Neutrophil (primary cell): ENCODE data around the gene NUDT1.
A peak's percentile ranks its signal among the peaks of the same experiment; 100 is the strongest.

Source experiments
- H3K27ac ChIP-seq: fragments of 200-600 bp; sonication (generic); 2 replicates; pipeline ENCODE4 v1.5.1; 2016; ENCODE audit warnings: mild to moderate bottlenecking, moderate library complexity
- H3K27me3 ChIP-seq: fragments of 200-600 bp; sonication (generic); 2 replicates; pipeline ENCODE4 v1.6.0; 2016; ENCODE audit warnings: mild to moderate bottlenecking
- H3K36me3 ChIP-seq: fragments of 200-600 bp; sonication (generic); 2 replicates; pipeline ENCODE4 v1.5.1; 2017
- H3K4me1 ChIP-seq, 2 experiments: fragments of 200-600 bp in 1 of 2; sonication (generic) in 1 of 2; 1 replicate in 1 of 2; 2 replicates in 1 of 2; pipeline versions ENCODE4 v1.5.1 to v1.6.1; 2013 to 2016; ENCODE audit warnings: low read depth in 1 of 2, low read length in 1 of 2, mild to moderate bottlenecking in 1 of 2, moderate library complexity in 1 of 2; ENCODE audit not compliant: control insufficient read depth in 1 of 2, insufficient read depth in 1 of 2
- H3K4me3 ChIP-seq, 2 experiments: fragments of 200-600 bp in 1 of 2; sonication (generic) in 1 of 2; 1 replicate in 1 of 2; 2 replicates in 1 of 2; pipeline ENCODE4 v1.5.1; 2013 to 2016; ENCODE audit warnings: low read depth in 1 of 2, low read length in 1 of 2, mild to moderate bottlenecking in 1 of 2, moderate library complexity in 1 of 2
- H3K9me3 ChIP-seq: fragments of 200-600 bp; sonication (generic); 2 replicates; pipeline ENCODE4 v1.5.1; 2016
- TF ChIP-seq, protein P1 (sequence below): fragments of 200-600 bp; sonication (generic); IDR thresholded peaks from 2 replicates; pipeline ENCODE4 v1.5.1; 2016; ENCODE audit warnings: antibody characterized with exemption

Gene NUDT1

GRCh38 chr7:2242541-2243429 lies 759 bp downstream of the NUDT1 start:
- Histone ChIP-seq H3K36me3 (peaks cover 15% of the 10 kb centered on the region), H3K9me3 (no peaks in the 10 kb centered on the region), H3K27me3 (no peaks in the 10 kb centered on the region), H3K27ac (peak overlapping the region; percentile 63), H3K4me1 (peaks cover 24 to 25% of the 10 kb centered on the region in 2 experiments), H3K4me3 (peak overlapping the region; percentile 82 to 91)
- TF ChIP-seq, protein P1, sequence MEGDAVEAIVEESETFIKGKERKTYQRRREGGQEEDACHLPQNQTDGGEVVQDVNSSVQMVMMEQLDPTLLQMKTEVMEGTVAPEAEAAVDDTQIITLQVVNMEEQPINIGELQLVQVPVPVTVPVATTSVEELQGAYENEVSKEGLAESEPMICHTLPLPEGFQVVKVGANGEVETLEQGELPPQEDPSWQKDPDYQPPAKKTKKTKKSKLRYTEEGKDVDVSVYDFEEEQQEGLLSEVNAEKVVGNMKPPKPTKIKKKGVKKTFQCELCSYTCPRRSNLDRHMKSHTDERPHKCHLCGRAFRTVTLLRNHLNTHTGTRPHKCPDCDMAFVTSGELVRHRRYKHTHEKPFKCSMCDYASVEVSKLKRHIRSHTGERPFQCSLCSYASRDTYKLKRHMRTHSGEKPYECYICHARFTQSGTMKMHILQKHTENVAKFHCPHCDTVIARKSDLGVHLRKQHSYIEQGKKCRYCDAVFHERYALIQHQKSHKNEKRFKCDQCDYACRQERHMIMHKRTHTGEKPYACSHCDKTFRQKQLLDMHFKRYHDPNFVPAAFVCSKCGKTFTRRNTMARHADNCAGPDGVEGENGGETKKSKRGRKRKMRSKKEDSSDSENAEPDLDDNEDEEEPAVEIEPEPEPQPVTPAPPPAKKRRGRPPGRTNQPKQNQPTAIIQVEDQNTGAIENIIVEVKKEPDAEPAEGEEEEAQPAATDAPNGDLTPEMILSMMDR = no peak

DNA sequence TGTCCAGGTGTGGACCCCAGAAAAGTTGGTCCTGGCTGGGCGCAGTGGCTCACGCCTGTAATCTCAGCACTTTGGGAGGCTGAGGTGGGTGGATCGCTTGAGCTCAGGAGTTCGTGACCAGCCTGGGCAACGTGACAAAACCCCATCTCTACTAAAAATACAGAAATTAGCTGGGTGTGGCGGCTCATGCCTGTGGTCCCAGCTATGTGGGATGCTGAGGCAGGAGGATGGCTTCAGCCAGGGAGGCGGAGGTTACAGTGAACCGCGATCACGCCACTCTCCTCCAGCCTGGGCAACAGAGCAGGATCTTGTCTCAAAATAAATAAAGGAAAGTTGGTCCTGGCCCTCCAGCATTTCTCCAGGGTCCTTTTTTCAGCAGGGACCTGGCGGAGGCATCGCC lies 1.4 kb downstream of the NUDT1 start:
- no peak overlapping the region for H3K27ac ChIP-seq
- peaks cover 8% of the 10 kb centered on the region for H3K36me3 ChIP-seq
- peaks cover 24 to 25% of the 10 kb centered on the region in 2 experiments for H3K4me1 ChIP-seq
- H3K9me3 ChIP-seq = no peaks in the 10 kb centered on the region
- TF ChIP-seq, protein P1 = no peak
- H3K4me3 ChIP-seq = no peak overlapping the region
- no peaks in the 10 kb centered on the region for H3K27me3 ChIP-seq

DNA sequence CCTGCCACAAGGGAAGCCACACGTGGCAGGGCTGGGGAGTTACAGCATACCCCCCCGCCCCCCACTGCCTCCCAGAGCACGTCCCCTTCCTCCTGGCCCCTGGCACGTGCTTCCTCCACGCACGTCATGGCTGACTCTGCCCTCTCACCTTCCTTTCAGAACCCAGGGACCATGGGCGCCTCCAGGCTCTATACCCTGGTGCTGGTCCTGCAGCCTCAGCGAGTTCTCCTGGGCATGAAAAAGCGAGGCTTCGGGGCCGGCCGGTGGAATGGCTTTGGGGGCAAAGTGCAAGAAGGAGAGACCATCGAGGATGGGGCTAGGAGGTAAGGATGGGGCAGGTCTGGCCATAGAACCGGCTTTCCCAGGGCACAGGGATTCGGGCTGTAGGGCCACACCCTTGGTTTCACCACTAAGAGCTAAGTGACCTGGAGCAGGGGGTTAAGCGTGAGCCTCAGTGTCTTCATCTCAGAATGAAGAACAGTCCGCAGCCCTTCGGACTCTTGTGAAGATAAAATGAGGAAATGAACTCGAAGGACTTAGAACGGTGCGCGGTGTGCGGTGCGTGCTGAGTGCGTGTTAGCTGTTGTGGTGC lies 2.5 kb downstream of the NUDT1 start:
- peaks cover 34% of the 10 kb centered on the region in 2 experiments for H3K4me1 ChIP-seq
- H3K9me3 ChIP-seq = no peaks in the 10 kb centered on the region
- peaks cover under 1% of the 10 kb centered on the region for H3K36me3 ChIP-seq
- no peak overlapping the region for H3K4me3 ChIP-seq
- no peaks in the 10 kb centered on the region for H3K27me3 ChIP-seq
- H3K27ac ChIP-seq = no peak overlapping the region
- TF ChIP-seq, protein P1 = no peak

DNA sequence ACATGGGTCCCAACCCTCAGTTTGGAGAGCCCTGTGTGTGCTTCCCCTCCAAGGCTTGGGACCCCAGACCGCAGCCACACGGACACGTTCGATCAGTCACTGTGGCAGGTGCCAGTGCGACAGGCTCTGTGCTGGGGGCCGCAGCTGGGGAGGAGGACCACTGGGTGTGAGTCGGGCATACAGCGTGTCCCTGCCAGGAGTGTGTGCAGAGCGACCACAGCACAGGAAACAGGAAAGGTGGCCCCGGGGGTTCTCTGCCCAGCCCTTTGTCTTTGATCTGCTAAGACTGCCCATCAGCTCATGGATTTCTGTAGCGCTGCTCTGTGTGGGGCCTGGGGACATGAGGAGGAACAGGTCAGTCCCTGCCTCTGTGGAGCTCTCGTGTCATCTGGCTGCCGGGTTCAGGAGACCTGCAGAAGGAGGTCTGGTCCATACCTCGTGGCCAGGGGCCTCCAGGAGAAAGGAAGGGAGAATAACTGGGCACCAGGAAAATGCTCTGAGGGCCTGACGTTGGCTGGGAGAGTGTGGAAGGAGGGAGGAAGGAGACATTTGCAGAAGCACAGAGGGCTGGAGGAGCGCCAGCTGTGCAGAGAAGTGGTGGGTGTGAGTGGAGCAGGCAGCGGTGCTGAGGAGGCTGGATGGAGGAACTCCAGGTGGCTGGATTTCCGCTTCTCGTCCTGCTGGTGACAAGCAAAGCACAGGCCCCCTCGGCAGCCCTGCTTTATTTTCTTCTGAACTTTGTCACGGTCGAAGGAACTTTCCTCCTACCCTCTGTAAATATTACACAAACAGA lies 4.1 kb downstream of the NUDT1 start:
- Histone ChIP-seq H3K36me3 (no peaks in the 10 kb centered on the region), H3K27ac (no peak overlapping the region), H3K4me3 (no peak overlapping the region), H3K9me3 (no peaks in the 10 kb centered on the region), H3K27me3 (no peaks in the 10 kb centered on the region), H3K4me1 (peaks cover 35 to 39% of the 10 kb centered on the region in 2 experiments)
- TF ChIP-seq, protein P1 = no peak

DNA sequence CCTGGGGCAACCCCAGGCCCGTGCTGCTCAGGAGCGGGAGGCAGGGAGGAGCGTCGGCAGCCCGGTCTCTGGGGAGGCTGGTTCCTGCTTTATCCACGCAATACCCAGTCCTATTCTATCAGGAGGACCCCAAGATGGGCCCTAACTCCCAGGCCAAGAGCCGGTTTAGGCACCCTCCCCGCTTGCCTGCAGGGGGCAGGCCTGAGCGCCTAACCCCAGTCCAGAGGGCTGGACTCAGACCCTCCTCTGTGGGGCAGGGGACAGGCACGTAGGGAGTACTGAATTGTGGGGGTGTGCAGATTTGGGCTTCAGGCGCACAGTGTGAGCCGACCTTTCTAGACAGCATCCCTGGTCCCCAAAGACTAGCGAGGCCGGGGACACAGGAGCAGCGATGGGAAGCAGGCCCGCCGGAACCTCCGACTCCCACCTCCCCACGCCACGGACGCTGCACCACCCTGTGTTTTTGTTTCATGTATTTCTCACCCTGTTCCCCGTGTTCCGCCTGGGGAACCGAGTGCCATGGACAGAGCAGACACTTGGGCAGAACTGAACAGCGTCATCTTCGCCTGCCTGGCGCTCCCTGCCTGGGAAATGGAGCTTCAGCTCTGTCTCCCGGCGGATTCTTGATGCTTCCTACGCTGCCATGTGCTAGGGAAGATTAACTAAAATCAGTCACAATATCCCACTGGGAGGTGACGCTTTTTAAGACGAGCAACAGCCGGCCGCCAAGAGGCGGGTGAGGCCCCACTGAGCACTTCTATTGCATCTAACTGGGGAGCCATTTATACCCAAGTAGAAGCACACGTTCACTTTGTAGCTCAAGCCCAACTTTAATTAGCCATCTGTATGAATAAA lies 5.3 kb downstream of the NUDT1 start:
- no peaks in the 10 kb centered on the region for H3K36me3 ChIP-seq
- H3K27ac ChIP-seq = no peak overlapping the region
- H3K4me1 ChIP-seq = peaks cover 27 to 31% of the 10 kb centered on the region in 2 experiments
- H3K27me3 ChIP-seq = no peaks in the 10 kb centered on the region
- H3K4me3 ChIP-seq = no peak overlapping the region
- TF ChIP-seq, protein P1 = peak; percentile 52
- no peaks in the 10 kb centered on the region for H3K9me3 ChIP-seq
